GM12878 (cell line): Measurements from ENCODE around the gene ZNF543.

Experiments
- CBX3 ChIP-seq: fragments of 200-600 bp; sonication (generic); IDR thresholded peaks from 2 replicates; pipeline ENCODE4 v1.6.1; 2016; ENCODE audit warnings: low read depth, borderline replicate concordance
- CEBPB ChIP-seq, 2 experiments: fragments of 150-350 bp in 1 of 2; IDR thresholded peaks; 2 replicates each; pipeline ENCODE4 v1.6.1; 2012 to 2014; ENCODE audit warnings: low read depth in 2 of 2, low read length in 2 of 2, borderline replicate concordance in 1 of 2, inconsistent platforms in 1 of 2
- CTCF ChIP-seq, 3 experiments: IDR thresholded peaks in 2 of 3; conservative IDR thresholded peaks in 1 of 3; 2 replicates each; pipeline ENCODE4 v1.5.1; 2011; ENCODE audit warnings: low read depth in 3 of 3, low read length in 3 of 3, mild to moderate bottlenecking in 3 of 3, control low read depth in 2 of 3, moderate library complexity in 2 of 3, inconsistent platforms in 1 of 3, mixed read lengths in 1 of 3; ENCODE audit not compliant: control insufficient read depth in 2 of 3, insufficient read depth in 1 of 3; ENCODE audit errors: extremely low read depth in 1 of 3
- DPF2 ChIP-seq: fragments of 450-650 bp; IDR thresholded peaks from 2 replicates; pipeline ENCODE4 v1.6.1; 2017; ENCODE audit warnings: mild to moderate bottlenecking
- EP300 ChIP-seq, 2 experiments: fragments of 150-350 bp in 1 of 2; IDR thresholded peaks; 2 replicates each; pipeline ENCODE4 v1.6.1; 2011 to 2012; ENCODE audit warnings: low read depth in 2 of 2, low read length in 2 of 2, borderline replicate concordance in 1 of 2, improper control_type of control experiment in 1 of 2, inconsistent platforms in 1 of 2; ENCODE audit not compliant: control insufficient read depth in 1 of 2
- EZH2 ChIP-seq: IDR thresholded peaks from 2 replicates; pipeline ENCODE4 v1.6.1; 2012; ENCODE audit warnings: low read depth, mild to moderate bottlenecking, control low read depth, inconsistent platforms, low read length, borderline replicate concordance; ENCODE audit not compliant: control insufficient read depth
- HDAC6 ChIP-seq: fragments of 200-600 bp; sonication (generic); IDR thresholded peaks from one replicate; pipeline ENCODE4 v1.8.0; 2017; ENCODE audit warnings: antibody characterized with exemption; ENCODE audit not compliant: unreplicated experiment
- MTA2 ChIP-seq: fragments of 450-650 bp; IDR thresholded peaks from 2 replicates; pipeline ENCODE4 v1.6.1; 2016; ENCODE audit warnings: low read depth, mild to moderate bottlenecking, moderate library complexity
- NFYA ChIP-seq: IDR thresholded peaks from 2 replicates; pipeline ENCODE4 v1.6.1; 2011; ENCODE audit warnings: low read depth, mild to moderate bottlenecking, low read length, improper control_type of control experiment, borderline replicate concordance
- STAT3 ChIP-seq: IDR thresholded peaks from 2 replicates; pipeline ENCODE4 v1.6.1; 2011; ENCODE audit warnings: low read depth, low read length, improper control_type of control experiment
- ZNF592 ChIP-seq: fragments of 450-650 bp; IDR thresholded peaks from 2 replicates; pipeline ENCODE4 v1.6.1; 2017; ENCODE audit warnings: mild to moderate bottlenecking, moderate library complexity

- no peak for TF ChIP-seq EP300 (IDR thresholded peaks at IDR 0.05; ENCODE audit: borderline replicate concordance in 1 of 2, control insufficient read depth in 1 of 2, low read depth in 2 of 2, low read length in 2 of 2)
- no peak for TF ChIP-seq ZNF592
- TF ChIP-seq DPF2 = no peak
- TF ChIP-seq MTA2 = no peak
- no peak for TF ChIP-seq CBX3
- TF ChIP-seq CTCF (IDR thresholded peaks at IDR 0.05 in 2 of 3, conservative IDR thresholded peaks at IDR 0.05 in 1 of 3; ENCODE audit: control insufficient read depth in 2 of 3, extremely low read depth in 1 of 3, insufficient read depth in 1 of 3, low read depth in 3 of 3, low read length in 3 of 3) = no peak
- TF ChIP-seq NFYA = no peak
- TF ChIP-seq EZH2 = no peak
- TF ChIP-seq HDAC6 = no peak
- no peak for TF ChIP-seq STAT3
- TF ChIP-seq CEBPB (IDR thresholded peaks at IDR 0.05; ENCODE audit: borderline replicate concordance in 1 of 2, low read depth in 2 of 2, low read length in 2 of 2) = no peak
Measured at GRCh38 chr19:57288373-57288772, 31.9 kb upstream of the ZNF543 start.
